Lung (tissue), 12 donors: Measurements from ENCODE around the gene CREB5. TPM values are rescaled to one million over a fixed set of nuclear protein-coding genes. Genes with fewer than 3 reads are reported as not detected.

ENCODE experiments used
- ATAC-seq: fragments of 200-7000 bp; cut with Tn5 transposase; one replicate; pipeline ENCODE4 v1.9.1; 2020; ENCODE audit warnings: moderate number of reproducible peaks; ENCODE audit not compliant: insufficient read depth, low FRiP score
- DNase-seq, 3 donors: peaks; one replicate each; pipeline ENCODE4 v3.0.0-alpha.2; 2013 to 2017
- H3K27ac ChIP-seq, 2 donors: one replicate each; pipeline ENCODE4 v1.5.1; 2013; ENCODE audit warnings: mild to moderate bottlenecking in 2 of 2, moderate library complexity in 2 of 2, control low read depth in 1 of 2, inconsistent platforms in 1 of 2, low read depth in 1 of 2, low read length in 1 of 2
- H3K27me3 ChIP-seq, 3 donors: one replicate each; pipeline ENCODE4 v1.5.1; 2013; ENCODE audit warnings: low read length in 2 of 3; ENCODE audit not compliant: control insufficient read depth in 3 of 3, insufficient read depth in 3 of 3
- H3K36me3 ChIP-seq, 4 donors: one replicate each; pipeline ENCODE4 v1.5.1; 2013; ENCODE audit warnings: low read length in 4 of 4, mild to moderate bottlenecking in 1 of 4, moderate library complexity in 1 of 4; ENCODE audit not compliant: control insufficient read depth in 4 of 4, insufficient read depth in 4 of 4
- H3K4me1 ChIP-seq, 5 donors: one replicate each; pipeline ENCODE4 v1.5.1; 2013; ENCODE audit warnings: low read length in 5 of 5, mild to moderate bottlenecking in 2 of 5, moderate library complexity in 1 of 5; ENCODE audit not compliant: control insufficient read depth in 5 of 5, insufficient read depth in 5 of 5
- H3K4me3 ChIP-seq: one replicate; pipeline ENCODE4 v1.5.1; 2013; ENCODE audit warnings: mild to moderate bottlenecking, control low read depth, moderate library complexity
- H3K9ac ChIP-seq, 2 donors: one replicate each; pipeline ENCODE4 v1.5.1; 2013; ENCODE audit warnings: low read length in 2 of 2, control low read depth in 1 of 2; ENCODE audit not compliant: insufficient read depth in 1 of 2
- H3K9me3 ChIP-seq, 4 donors: one replicate each; pipeline ENCODE4 v1.5.1; 2013; ENCODE audit warnings: low read length in 3 of 4, mild to moderate bottlenecking in 1 of 4, moderate library complexity in 1 of 4; ENCODE audit not compliant: control insufficient read depth in 4 of 4, insufficient read depth in 3 of 4
- CTCF ChIP-seq: IDR thresholded peaks from 2 replicates; pipeline ENCODE4 v1.5.1; 2012; ENCODE audit warnings: mild to moderate bottlenecking; ENCODE audit errors: control extremely low read depth, extremely low read depth
- WGBS, 2 donors: extraction: QIAGEN DNeasy Blood & Tissue Kit; methylation state at CpG; one replicate each; pipeline ENCODE4 v1.1.7; 2013; 5-methylcytosine and 5-hydroxymethylcytosine counted together
- polyA plus RNA-seq, 2 donors: library from polyadenylated mRNA; stranded (reverse); fragments of 200-250 nt; gene quantifications; one replicate each; pipeline ENCODE4 v1.2.1, GENCODE V29; 2013
- total RNA-seq, 2 donors: library from RNA; depleted of rRNA in 1 of 2; stranded (reverse); fragments of >200 nt in 1 of 2; gene quantifications; one replicate each; pipeline ENCODE4 v1.2.1, GENCODE V29; 2014 to 2021
- donor health status: control.
- donor health status: control.
- donor health status: Bipolar disorder and iron deficiency.
- donor health status: healthy.
- donor health status: DM: yes; HTN: yes; CAD: no.

Gene CREB5
- total and polyA plus RNA-seq, 4 donors, result 2.7 to 23.1 (median 9.6) TPM

- H3K36me3 ChIP-seq, result peaks cover 0 to 3% (median 0%) of the 10 kb centered on the region in 4 donors
- H3K27ac ChIP-seq, result no peak overlapping the region
- no peak overlapping the region for H3K9ac ChIP-seq
- ATAC-seq, result no peak
- 76 to 92% methylated on average over 2 of the region's 2 CpGs for WGBS, 2 donors
- H3K27me3 ChIP-seq, result no peaks in the 10 kb centered on the region
- DNase-seq, result no peak
- H3K4me1 ChIP-seq, result peaks cover 0 to 5% (median 0%) of the 10 kb centered on the region in 5 donors
- no peak for TF ChIP-seq CTCF
- no peaks in the 10 kb centered on the region for H3K9me3 ChIP-seq
- H3K4me3 ChIP-seq, result no peak overlapping the region
Measured at GRCh38 chr7:28435732-28436378, 23.5 kb downstream of the CREB5 start.

GRCh38 chr7:28440055-28440601 is 27.8 kb downstream of the CREB5 start:
- Histone ChIP-seq H3K4me3 (no peak overlapping the region), H3K27ac (no peak overlapping the region), H3K9me3 (no peaks in the 10 kb centered on the region), H3K36me3 (peaks cover 0 to 3% (median 0%) of the 10 kb centered on the region in 4 donors), H3K4me1 (no peaks in the 10 kb centered on the region), H3K9ac (no peak overlapping the region), H3K27me3 (no peaks in the 10 kb centered on the region)
- WGBS, 2 donors, result 86 to 93% methylated on average over 8 of the region's 8 CpGs
- DNase-seq (no peak), ATAC-seq (no peak)
- TF ChIP-seq CTCF, result no peak

- Histone ChIP-seq H3K36me3 (peaks cover 0 to 3% (median 0%) of the 10 kb centered on the region in 4 donors), H3K9ac (no peak overlapping the region), H3K27ac (no peak overlapping the region), H3K9me3 (no peaks in the 10 kb centered on the region), H3K27me3 (no peaks in the 10 kb centered on the region), H3K4me1 (no peaks in the 10 kb centered on the region), H3K4me3 (no peak overlapping the region)
- ATAC-seq (no peak), DNase-seq (no peak)
- WGBS, 2 donors, result 90 to 96% methylated on average over 5 of the region's 5 CpGs
- TF ChIP-seq CTCF, result no peak
Measured at GRCh38 chr7:28442540-28443420, 30.5 kb downstream of the CREB5 start.
